ENCODE results near the gene ITIH5. TPM values are rescaled to one million over a fixed set of nuclear protein-coding genes. Genes with fewer than 3 reads are reported as not detected.

ITIH5 gene
- total and polyA plus RNA-seq, 2 of the 8 experiments (the other 6 are each of a cell fraction or from before 2014, with no cell fraction given), result 5.8 to 7.6 TPM

GRCh38 chr10:7705341-7705740 is 38.6 kb upstream of the ITIH5 start (continued):
- no peak for TF ChIP-seq CHD7 (IDR thresholded peaks at IDR 0.05; ENCODE audit: insufficient replicate concordance, low read length)
- TF ChIP-seq KDM1A (IDR thresholded peaks at IDR 0.05; ENCODE audit: borderline replicate concordance, low read length), result no peak
- no peak for TF ChIP-seq GTF2F1 (IDR thresholded peaks at IDR 0.05; ENCODE audit: borderline replicate concordance, low read depth, low read length)
- TF ChIP-seq CTBP2 (IDR thresholded peaks at IDR 0.05; ENCODE audit: borderline replicate concordance, insufficient read depth, insufficient read length, low read length), result no peak
- TF ChIP-seq BACH1 (IDR thresholded peaks at IDR 0.05; ENCODE audit: low read length), result no peak
- TF ChIP-seq TCF12 (IDR thresholded peaks at IDR 0.05; ENCODE audit: low read depth, low read length), result no peak
- TF ChIP-seq POLR2AphosphoS5 (IDR thresholded peaks at IDR 0.05; ENCODE audit: low read depth, low read length), result no peak
- no peak for TF ChIP-seq TAF7 (optimal IDR thresholded peaks at IDR 0.05; ENCODE audit: borderline replicate concordance, low read depth, low read length)
- no peak for TF ChIP-seq USF2 (IDR thresholded peaks at IDR 0.05; ENCODE audit: low read length)

All from H1 (cell line).